ENCODE results near the gene ABHD17B. TPM values are rescaled to one million over a fixed set of nuclear protein-coding genes. Genes with fewer than 3 reads are reported as not detected.
A peak's percentile ranks its signal among the peaks of the same experiment; 100 is the strongest.

ABHD17B gene
- total RNA-seq, 2 donors from 2014 or later = 20.6 to 33.6 TPM

GRCh38 chr9:71915495-71915894 lies 4.5 kb upstream of the ABHD17B start:
- no peaks in the 10 kb centered on the region for H3K27me3 ChIP-seq
- no peak for TF ChIP-seq CTCF (IDR thresholded peaks at IDR 0.05)
- H3K36me3 ChIP-seq = no peaks in the 10 kb centered on the region
- no peak overlapping the region for H3K9ac ChIP-seq (ENCODE audit: low read depth in 2 of 2, low read length in 2 of 2)
- H3K4me1 ChIP-seq = no peaks in the 10 kb centered on the region
- no peaks in the 10 kb centered on the region for H3K9me3 ChIP-seq
- H3K27ac ChIP-seq = no peak overlapping the region
- intact Hi-C loops (cut with DNase I) = no loop called here
- DNase-seq = no peak
- no peak overlapping the region for H3K4me3 ChIP-seq

GRCh38 chr9:71911908-71912335 lies 929 bp upstream of the ABHD17B start:
- intact Hi-C loops (cut with DNase I) = no loop called here
- no peak for DNase-seq
- peak overlapping the region; percentile 93 for H3K27ac ChIP-seq
- no peaks in the 10 kb centered on the region for H3K27me3 ChIP-seq
- H3K9me3 ChIP-seq = no peaks in the 10 kb centered on the region
- H3K4me3 ChIP-seq = peak overlapping the region; percentile 77
- H3K4me1 ChIP-seq = no peaks in the 10 kb centered on the region
- H3K36me3 ChIP-seq = no peaks in the 10 kb centered on the region
- no peak for TF ChIP-seq CTCF (IDR thresholded peaks at IDR 0.05)
- H3K9ac ChIP-seq (ENCODE audit: low read depth in 2 of 2, low read length in 2 of 2) = peak overlapping the region; percentile 78 to 97

- DNase-seq = no peak
Measured at GRCh38 chr9:71910650-71911060, 338 bp downstream of the ABHD17B start.

GRCh38 chr9:71909887-71910649 lies 925 bp downstream of the ABHD17B start:
- Histone ChIP-seq H3K4me1 (no peaks in the 10 kb centered on the region), H3K27ac (peak overlapping the region; percentile 93), H3K9ac (ENCODE audit: low read depth in 2 of 2, low read length in 2 of 2) (peak overlapping the region; percentile 96 to 97), H3K4me3 (peak overlapping the region; percentile 77), H3K36me3 (no peaks in the 10 kb centered on the region), H3K9me3 (no peaks in the 10 kb centered on the region), H3K27me3 (no peaks in the 10 kb centered on the region)
- peak; percentile 77 for DNase-seq
- no peak for TF ChIP-seq CTCF (IDR thresholded peaks at IDR 0.05)
- intact Hi-C loops (cut with DNase I) = no loop called here

More at GRCh38 chr9:71910650-71911060, 338 bp downstream of the ABHD17B start:
- H3K9me3 ChIP-seq = no peaks in the 10 kb centered on the region
- no peaks in the 10 kb centered on the region for H3K27me3 ChIP-seq
- TF ChIP-seq CTCF (IDR thresholded peaks at IDR 0.05) = no peak
- H3K27ac ChIP-seq = peak overlapping the region; percentile 93
- no peaks in the 10 kb centered on the region for H3K4me1 ChIP-seq
- H3K36me3 ChIP-seq = no peaks in the 10 kb centered on the region
- intact Hi-C loops (cut with DNase I) = no loop called here
- peak overlapping the region; percentile 77 for H3K4me3 ChIP-seq
- peak overlapping the region; percentile 96 to 97 for H3K9ac ChIP-seq (ENCODE audit: low read depth in 2 of 2, low read length in 2 of 2)

- intact Hi-C loops (cut with DNase I) = no loop called here
- Histone ChIP-seq H3K9ac (ENCODE audit: low read depth in 2 of 2, low read length in 2 of 2) (no peak overlapping the region), H3K36me3 (no peaks in the 10 kb centered on the region), H3K9me3 (no peaks in the 10 kb centered on the region), H3K4me3 (no peak overlapping the region), H3K27ac (no peak overlapping the region), H3K4me1 (no peaks in the 10 kb centered on the region), H3K27me3 (no peaks in the 10 kb centered on the region)
- no peak for TF ChIP-seq CTCF (IDR thresholded peaks at IDR 0.05)
- DNase-seq = no peak
Measured at GRCh38 chr9:71908825-71909224, 2.2 kb downstream of the ABHD17B start.
